WERI-Rb-1 (cell line): ENCODE results near the gene OR4E1.
"Not testable (repeated sequence)": the region's sequence is repeated elsewhere in the genome, so short reads cannot be mapped to it uniquely, and the experiment has no call there.

Experiments used
- DNase-seq: peaks from one replicate; pipeline ENCODE4 v3.0.0-alpha.2; 2020
- H3K27ac ChIP-seq: fragments of 250-450 bp; sonication (Bioruptor Pico); 2 replicates; pipeline ENCODE4 v1.5.1; 2020; ENCODE audit warnings: mild to moderate bottlenecking, moderate library complexity
- H3K27me3 ChIP-seq: fragments of 250-450 bp; sonication (Bioruptor Pico); 2 replicates; pipeline ENCODE4 v1.5.1; 2021; ENCODE audit warnings: mild to moderate bottlenecking, low read depth, moderate library complexity; ENCODE audit not compliant: insufficient read depth, severe bottlenecking
- H3K36me3 ChIP-seq: fragments of 250-450 bp; sonication (Bioruptor Pico); 2 replicates; pipeline ENCODE4 v1.5.1; 2020; ENCODE audit warnings: mild to moderate bottlenecking, moderate library complexity
- H3K4me3 ChIP-seq: 2 replicates; pipeline ENCODE4 v1.5.1; 2011; ENCODE audit warnings: low read depth, mild to moderate bottlenecking, control low read depth, low read length
- H3K9me3 ChIP-seq: fragments of 250-450 bp; sonication (Bioruptor Pico); 2 replicates; pipeline ENCODE4 v1.5.1; 2021; ENCODE audit warnings: mild to moderate bottlenecking, moderate library complexity; ENCODE audit not compliant: severe bottlenecking
- TF ChIP-seq, protein P1 (sequence below): IDR thresholded peaks from 2 replicates; pipeline ENCODE4 v1.5.1; 2011; ENCODE audit warnings: low read depth, mild to moderate bottlenecking, control low read depth, inconsistent platforms, low read length

OR4E1 gene

DNA sequence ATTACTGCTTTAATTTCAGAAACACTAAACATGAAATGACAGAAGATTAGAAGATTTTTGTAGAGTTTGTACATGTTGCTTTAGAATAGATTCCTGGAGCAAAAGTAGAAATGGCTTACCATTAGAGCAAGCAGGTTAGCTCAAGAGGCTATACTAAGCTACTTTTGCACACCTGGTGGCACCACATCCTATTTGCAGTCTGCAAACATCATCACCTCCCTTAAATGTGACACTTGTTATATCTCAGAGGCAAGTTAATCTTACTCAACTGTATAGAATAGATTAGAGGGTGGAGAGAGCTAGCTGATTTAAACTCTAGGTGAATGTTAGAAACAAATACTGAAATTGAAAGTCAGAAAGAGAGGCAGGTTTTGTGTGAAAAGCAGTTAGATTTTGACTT is 30.7 kb upstream of the OR4E1 start:
- Histone ChIP-seq H3K4me3 (no peak overlapping the region), H3K27me3 (peaks cover 33% of the 10 kb centered on the region), H3K27ac (no peak overlapping the region), H3K9me3 (no peaks in the 10 kb centered on the region), H3K36me3 (no peaks in the 10 kb centered on the region)
- TF ChIP-seq, protein P1, sequence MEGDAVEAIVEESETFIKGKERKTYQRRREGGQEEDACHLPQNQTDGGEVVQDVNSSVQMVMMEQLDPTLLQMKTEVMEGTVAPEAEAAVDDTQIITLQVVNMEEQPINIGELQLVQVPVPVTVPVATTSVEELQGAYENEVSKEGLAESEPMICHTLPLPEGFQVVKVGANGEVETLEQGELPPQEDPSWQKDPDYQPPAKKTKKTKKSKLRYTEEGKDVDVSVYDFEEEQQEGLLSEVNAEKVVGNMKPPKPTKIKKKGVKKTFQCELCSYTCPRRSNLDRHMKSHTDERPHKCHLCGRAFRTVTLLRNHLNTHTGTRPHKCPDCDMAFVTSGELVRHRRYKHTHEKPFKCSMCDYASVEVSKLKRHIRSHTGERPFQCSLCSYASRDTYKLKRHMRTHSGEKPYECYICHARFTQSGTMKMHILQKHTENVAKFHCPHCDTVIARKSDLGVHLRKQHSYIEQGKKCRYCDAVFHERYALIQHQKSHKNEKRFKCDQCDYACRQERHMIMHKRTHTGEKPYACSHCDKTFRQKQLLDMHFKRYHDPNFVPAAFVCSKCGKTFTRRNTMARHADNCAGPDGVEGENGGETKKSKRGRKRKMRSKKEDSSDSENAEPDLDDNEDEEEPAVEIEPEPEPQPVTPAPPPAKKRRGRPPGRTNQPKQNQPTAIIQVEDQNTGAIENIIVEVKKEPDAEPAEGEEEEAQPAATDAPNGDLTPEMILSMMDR = no peak
- no peak for DNase-seq

DNA sequence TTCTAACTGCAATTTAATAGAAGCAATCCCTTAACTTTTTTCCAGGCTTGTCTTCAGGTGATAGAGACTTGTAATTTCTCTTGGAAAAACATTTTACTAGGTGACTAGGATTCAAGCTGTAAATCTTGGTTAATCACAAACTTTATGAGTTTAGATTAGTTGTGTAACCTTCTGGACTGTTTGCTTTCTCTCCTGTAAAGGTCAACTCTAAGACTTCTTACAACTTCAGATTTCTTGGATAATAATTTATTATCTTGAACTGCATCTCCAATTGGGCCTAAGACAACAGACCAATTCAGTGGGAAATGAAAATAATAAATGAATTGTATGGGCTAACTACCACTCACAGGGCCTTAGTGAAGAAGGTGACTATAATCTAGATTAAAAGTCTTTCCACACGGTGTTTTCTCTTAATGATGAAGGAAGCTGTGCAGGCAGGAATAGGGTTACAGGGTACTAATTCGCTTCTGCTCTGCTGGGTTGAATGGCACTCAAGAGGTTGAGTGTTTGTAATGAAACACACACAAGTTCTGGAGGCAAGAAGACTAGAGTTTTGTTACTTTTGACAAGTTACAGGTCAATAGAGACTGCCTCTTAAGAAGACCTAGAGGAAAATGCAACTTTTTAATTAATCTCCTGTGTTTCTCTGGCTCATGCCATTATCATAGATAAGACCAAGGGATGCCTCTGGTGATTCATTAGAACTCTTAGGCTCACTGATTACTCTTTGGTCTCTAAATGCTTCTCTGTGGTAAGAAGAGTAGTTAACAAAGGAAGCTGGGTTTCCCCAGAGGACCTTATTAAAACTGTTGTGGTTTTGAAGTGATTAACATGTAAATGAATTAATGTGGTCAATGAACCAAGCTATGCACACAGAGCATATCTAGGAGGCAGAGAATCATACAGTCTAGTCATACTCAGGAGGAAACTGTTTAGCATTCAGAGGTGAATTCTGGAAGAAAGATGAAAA is 30.0 kb upstream of the OR4E1 start:
- Histone ChIP-seq H3K27me3 (peaks cover 37% of the 10 kb centered on the region), H3K4me3 (no peak overlapping the region), H3K36me3 (no peaks in the 10 kb centered on the region), H3K27ac (no peak overlapping the region), H3K9me3 (no peaks in the 10 kb centered on the region)
- TF ChIP-seq, protein P1 = no peak
- DNase-seq = no peak

DNA sequence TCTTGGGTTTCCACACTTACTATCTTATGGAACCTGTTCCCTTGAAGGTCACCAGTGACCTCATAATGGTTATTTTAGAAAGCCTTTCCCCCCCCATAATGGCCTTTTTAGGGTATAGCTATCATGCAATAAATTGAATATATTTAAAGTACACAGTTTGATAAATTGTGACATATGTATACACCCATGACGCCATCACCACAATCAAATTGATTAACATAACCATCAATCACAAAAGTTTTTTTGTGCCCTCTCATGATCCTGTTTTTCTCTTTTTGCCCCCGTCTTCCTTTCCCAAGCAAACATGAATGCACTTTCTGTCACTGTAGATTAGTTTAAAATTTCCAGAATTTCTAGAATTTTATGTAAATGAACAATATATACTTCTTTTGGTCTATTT is 28.7 kb upstream of the OR4E1 start:
- TF ChIP-seq, protein P1 = no peak
- H3K27me3 ChIP-seq = peaks cover 33% of the 10 kb centered on the region
- H3K36me3 ChIP-seq = no peaks in the 10 kb centered on the region
- DNase-seq = no peak
- H3K9me3 ChIP-seq = no peaks in the 10 kb centered on the region
- no peak overlapping the region for H3K27ac ChIP-seq
- H3K4me3 ChIP-seq = no peak overlapping the region

- Histone ChIP-seq H3K27me3 (peaks cover 55% of the 10 kb centered on the region), H3K36me3 (no peaks in the 10 kb centered on the region), H3K9me3 (no peaks in the 10 kb centered on the region), H3K4me3 (no peak overlapping the region), H3K27ac (no peak overlapping the region)
- no peak for DNase-seq
- TF ChIP-seq, protein P1 = no peak
Observed at GRCh38 chr14:21699551-21699950, 25.9 kb upstream of the OR4E1 start.

- not testable (repeated sequence) for H3K36me3 ChIP-seq, DNase-seq, H3K27ac ChIP-seq, H3K9me3 ChIP-seq, H3K4me3 ChIP-seq
- H3K27me3 ChIP-seq = peaks cover 55% of the 10 kb centered on the region
Observed at GRCh38 chr14:21698538-21698937, 24.9 kb upstream of the OR4E1 start.

DNA sequence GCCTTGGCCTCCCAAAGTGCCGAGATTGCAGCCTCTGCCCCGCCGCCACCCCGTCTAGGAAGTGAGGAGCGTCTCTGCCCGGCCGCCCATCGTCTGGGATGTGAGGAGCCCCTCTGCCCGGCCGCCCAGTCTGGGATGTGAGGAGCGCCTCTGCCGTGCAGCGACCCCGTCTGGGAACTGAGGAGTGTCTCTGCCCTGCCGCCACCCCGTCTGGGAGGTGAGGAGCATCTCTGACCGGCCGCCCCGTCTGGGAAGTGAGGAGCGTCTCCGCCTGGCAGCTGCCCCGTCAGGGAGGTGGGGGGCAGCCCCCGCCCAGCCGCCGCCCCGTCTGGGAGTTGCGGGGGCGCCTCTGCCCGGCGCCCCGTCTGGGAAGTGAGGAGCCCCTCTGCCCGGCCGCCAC is 24.0 kb upstream of the OR4E1 start:
- H3K36me3 ChIP-seq, H3K9me3 ChIP-seq, DNase-seq, H3K27ac ChIP-seq, H3K4me3 ChIP-seq: not testable (repeated sequence)
- H3K27me3 ChIP-seq = peaks cover 55% of the 10 kb centered on the region
